HG03097 (cell line): ENCODE data around the gene DCAF8.

Experiments
- ATAC-seq: cut with Tn5 transposase; IDR thresholded peaks from one replicate; pipeline ENCODE4 v1.9.1; 2021; ENCODE audit not compliant: unreplicated experiment, low FRiP score

Gene DCAF8

DNA sequence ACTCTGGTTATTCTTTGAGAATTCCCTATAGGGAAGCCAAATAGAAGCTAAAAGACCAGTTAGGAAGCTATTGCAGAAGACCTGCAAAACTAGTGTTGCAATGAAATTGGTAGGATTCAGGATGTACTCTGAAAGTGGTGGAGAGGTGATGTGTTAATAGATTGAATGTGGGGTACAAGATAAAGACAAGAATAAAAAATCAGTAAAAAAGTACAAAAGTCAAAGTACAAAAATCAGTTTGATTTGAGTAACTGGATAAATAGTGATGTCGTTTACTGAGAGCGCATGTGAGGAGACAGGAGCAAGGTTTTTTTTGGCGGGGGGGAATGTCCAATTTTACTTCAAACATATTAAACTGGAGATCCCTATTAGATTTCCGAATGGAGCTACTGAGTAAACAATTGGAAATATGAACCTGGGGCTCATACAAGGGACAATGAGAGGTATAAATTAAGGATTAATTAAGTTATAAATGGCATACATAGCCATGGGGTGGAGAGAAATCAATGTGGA, 2.5 kb upstream of the DCAF8 start:
- ATAC-seq = no peak

DNA sequence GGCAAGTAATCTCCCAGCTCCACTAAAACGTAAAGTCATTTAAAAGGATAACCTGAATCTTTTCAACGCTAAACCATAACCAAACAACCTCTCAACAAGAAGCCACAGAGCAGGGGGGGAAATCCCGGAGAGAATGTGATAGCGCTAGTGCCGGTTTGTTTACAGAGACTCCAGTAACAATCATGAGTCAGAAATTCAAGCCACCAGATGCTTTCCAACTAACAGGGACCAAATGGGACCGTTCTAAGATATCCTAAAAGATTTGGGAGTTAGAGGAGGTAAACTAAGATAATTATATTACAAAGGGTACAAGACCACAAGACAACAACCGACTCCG, 825 bp downstream of the DCAF8 start:
- no peak for ATAC-seq

DNA sequence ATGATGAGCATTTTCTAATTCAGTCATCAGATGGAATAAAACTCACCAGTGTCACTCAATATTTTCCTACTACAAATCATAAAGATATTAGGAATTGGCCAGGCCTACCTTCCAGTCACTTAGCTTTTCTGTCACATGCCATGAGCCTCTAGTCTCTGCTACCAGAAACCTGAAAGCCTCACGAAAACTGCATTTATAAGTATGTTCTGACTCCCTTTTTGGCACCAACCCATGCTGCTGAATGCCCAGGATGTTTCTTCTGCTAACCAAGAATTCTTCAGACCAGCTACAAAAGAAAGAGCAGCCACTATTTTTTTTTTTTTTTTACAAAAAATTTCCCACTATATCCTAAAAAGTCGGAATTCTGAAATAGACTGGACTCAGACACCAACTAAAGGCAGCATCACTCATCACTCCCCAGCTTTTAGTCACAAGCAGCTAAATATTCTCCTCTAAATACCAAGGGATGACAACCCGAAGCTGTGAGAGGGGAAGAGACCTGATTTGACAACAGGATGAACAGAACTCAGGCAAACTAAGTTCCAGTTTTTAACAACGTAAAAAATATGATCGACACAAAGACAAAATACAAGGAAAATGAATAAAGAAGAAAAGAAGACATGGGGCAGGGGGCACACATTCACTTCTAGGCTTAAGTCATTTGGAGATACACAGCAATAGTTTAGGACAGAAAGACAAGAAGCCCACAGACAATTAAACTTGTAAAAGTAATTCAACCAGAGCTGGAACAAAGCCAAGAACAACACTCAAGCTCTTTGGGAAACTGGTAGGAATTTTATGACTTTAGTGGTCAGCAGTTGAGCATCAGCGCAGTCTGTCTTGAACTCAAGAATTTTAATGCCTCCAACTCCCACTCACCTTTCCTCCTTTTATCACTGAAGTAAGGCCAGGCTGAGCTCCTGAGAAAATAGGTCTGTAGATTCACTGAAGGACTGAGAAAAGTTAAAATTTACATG, 1.7 kb downstream of the DCAF8 start:
- no peak for ATAC-seq

DNA sequence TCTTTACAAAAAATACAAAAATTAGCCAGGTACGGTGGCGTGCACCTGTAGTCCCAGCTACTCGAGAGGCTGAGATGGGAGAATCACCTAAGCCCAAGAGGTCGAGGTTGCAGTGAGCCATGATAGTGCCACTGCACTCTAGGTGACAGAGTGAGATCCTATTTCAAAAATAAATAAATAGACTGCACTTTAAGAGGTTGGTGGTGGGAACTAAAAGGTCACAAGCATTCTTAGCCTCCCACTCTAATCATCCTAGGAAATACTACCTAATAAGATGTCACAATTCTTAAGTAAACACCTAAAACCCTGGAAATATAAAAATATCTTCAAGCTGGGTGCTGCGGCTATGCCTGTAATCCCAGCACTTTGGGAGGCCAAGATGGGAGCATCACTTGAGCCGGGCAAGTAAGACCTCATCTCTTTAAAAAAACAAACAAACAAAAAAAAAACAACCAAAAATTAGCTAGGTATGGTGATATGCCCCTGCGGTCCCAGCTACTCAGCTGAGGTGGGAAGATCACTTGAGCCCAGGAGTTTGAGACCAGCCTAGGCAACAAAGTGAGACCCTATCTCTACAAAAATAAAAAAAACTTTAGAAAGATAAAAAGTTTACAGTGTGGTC, 4.1 kb downstream of the DCAF8 start:
- no peak for ATAC-seq

DNA sequence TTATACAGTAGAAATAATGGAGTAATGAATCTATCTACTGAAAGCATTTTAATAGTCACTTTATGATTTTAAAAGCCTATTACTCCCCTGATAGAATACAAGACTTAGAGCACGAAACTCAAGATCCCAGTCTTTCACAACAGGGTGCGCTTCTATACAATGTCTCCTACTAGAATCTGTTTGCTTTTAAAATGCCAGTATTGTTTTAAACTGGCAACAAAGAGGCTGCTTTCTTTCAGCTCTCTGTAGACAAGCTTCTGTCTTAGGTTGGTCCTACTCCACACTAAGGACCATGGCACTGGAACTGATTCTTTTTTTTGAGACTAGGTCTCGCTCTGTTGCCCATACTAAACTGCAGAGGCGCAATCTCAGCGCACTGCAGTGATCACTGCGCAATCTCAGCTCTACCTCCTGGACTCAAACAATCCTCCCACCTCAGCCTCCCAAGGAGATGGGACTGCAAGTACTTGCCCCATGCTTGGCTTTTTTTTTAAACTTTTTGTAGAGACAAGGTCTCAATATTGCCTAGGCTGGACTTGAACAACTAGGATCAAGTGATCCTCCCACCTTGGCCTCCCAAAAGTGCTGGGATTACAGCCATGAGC, 4.8 kb downstream of the DCAF8 start:
- ATAC-seq = no peak

DNA sequence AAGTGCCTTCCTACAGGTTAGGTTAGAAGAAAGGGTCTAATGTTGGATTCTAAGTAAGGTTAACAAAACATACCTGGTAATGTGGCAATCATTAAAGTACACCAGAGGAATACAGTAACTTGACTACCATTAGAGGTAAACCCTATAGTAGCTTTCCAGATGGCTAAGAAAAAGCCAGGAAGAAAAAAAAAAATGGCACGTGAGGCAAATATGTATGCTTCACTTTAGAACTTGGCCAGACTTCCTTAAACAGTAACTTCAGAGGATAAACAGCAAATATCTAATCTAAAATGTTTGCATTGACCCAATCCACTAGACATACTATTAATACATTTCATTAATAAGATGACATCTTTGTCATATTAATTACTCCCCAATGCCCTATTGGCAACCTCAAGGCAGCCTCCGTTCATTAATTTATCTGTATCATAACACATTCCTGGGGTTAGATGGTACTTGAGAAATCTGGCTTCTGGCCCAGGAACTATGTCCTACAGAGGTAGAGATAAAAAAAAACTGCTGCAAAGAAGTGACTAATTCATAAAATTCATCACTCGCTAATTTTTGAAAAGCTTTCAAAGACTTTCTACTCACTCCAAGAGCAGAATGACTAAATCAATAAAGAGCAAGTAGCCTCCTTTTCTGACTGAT, 5.8 kb downstream of the DCAF8 start:
- no peak for ATAC-seq

DNA sequence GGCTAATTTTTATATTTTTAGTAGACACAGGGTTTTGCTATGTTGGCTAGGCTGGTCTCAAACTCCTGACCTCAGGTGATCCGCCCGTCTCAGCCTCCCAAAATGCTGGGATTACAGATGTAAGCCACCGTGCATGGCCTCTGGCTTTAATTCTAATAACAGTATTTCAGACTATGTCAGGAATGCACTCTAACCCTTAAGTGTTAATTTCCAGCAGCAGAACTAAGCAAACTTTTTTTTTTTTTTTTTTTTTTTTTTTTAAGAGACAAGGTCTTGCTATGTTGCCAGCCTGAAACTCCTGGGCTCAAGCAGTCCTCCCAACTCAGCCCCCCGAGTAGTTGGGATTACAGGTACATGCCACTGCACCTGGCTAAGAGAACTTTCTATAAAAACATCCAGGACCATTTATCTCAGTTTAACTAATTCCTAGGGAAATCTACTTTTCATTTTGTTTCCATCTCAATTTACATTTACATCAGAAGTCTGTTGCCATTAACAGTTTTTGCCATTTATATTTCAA, 6.5 kb downstream of the DCAF8 start:
- ATAC-seq = no peak

DNA sequence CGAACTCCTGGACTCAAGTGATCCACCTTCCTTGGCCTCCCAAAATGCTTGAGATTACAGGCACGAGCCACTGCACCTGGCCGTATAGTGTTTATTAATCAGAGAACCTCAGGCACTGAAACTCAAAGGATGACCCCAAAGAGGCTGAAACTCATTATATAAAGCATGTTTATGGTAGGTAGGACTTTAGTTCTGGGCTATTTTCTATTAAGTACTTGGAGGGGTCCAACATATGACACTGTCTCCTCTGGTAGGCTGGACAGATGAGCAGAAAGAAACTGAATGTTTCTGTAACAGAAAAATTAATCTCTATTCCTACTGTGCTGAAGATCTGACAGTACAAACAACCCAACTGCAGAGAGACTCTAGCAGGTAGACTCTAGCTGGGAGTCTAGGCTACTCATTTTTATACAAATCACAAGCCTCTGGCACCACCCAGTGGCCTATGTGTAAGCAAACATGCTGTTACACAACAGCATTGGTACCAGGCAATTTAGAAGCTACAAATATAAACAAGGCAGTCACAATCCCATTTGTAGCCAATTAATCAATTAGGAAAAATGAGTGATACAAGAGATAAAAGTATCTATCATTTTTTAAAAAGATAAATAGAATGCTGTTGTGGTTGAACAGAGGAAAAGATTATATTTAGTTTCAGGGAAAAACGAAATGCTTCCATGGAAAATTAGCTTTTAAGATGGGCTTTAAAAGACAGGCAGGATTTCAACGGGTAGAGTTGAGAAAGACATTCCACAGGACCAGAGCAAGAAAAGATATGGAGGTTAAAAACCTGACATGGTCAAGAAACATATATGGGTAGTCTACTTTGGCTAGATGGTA, 10.4 kb downstream of the DCAF8 start:
- no peak for ATAC-seq

DNA sequence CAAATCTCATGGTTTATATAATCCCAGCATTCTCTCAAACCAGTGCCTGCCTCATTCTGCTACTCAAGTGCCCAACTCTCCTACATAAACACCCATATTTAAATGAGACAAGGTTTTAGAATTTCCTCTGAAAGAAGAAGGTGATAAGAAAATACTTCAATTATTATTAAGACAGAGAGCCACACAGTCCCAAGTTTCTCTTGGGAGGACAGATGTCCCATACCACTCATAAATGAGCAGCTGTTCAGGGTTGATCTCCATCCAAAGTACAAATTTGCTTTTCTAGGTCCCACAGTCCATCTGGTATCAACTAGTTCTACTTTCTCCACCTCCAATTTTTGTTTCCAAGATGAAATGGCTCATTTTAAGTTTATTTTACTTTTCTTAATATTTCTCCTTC, 11.3 kb downstream of the DCAF8 start:
- no peak for ATAC-seq

DNA sequence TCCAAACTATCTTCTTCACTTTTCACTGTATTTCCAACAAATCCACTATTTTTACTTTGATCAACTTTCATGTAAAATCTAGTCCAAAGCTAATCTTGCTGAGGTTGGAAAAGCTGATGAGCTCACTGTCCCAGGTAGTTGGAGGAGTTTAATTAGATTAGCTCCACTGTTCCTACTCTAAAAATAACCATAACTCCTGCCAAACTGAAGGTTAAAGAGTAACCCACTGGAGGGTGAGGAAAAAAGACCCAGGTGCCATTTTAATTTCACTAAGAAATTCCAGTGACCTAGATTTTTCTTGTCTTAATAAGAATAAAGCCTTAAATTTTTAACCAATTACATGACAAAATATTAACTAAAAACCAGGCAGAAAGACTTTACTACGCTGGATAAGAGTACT, 15.3 kb downstream of the DCAF8 start:
- no peak for ATAC-seq

DNA sequence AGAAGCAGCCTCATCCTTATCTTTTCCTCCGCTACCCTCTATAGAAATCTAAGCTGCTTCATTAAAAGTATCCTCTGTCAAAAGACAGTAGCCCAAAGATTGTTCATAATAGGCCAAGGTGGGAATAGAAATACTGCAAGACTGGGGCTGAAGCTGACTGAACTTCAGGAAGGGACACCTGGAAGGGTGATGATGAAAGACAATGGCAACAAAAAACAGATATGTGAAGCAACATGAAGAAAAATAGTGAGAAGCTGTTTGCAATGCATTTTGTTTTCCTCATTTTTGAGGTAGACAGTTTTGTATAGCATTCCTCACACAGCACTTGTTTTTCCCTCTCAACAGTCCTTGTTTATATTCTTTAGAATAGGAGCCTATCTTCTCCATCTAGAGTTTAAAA, 16.9 kb downstream of the DCAF8 start:
- no peak for ATAC-seq

DNA sequence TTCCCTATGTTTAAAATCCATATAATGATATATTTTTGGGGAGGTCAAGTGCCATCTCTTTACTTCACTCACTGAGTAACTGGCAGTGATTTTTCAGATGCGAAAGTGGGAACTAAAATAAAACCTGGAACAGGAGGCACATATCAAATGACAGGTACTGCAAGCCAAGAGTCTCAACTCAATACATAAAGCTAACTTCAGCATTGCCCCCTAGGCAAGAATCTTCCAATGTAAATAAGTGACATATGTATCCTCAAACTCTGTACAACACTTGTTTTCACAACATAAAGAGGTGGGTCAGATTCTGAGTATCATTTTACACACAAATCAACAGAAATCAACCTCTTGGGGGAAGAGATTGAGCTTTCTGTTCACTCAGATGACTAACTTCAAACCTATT, 18.1 kb downstream of the DCAF8 start:
- ATAC-seq = no peak

DNA sequence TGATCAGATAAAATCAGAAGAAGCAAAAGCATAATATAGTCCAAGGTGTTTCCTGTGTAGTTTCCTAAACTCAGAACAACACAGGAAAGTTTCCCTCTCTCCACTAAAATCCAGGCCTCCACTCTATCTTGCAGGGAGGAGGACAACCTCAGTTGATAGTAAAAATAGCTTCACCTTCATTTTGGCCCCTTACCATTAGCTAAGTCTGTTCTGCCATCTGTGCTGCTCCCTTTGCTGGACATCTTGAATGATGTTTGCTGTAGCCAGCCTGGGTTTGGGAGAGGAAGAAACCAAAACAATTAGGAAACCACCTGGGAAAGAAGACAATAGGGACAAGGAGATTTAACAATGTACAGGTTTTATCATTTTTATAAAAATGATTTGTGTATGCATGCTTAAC, 18.6 kb downstream of the DCAF8 start:
- no peak for ATAC-seq

DNA sequence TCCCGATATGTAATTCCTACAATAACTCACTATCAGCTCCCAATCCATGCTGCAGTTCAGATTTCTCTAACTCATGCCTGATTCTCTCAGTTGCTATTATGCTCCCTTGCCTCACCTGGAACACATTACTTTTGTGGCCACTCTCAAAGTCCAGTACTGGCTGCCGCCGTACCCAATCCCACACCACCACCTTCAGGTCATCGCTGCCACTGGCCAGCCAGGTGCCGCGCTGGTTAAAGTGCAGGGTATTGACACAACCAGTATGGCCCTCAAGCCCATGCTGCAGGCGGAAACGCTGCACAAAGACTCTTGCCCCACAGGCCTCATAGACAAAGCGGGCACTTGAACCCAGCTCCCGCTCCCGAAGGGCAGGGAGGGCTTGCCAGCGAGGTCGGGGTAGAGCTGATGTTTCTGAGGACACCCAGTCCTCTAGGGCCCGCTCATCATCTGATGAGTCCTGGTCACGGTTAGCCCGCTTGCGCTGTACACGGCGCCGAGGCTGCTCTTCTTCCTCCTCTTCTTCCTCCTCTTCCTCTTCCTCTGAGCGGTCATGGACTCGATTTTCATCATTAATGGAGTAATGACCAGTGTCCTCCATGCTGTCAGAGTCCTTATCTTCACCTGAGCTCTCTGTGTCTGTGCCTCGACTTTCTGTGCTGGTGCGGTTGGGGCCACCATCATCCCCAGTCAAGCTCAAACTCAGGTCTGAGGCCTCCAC, 22.6 kb downstream of the DCAF8 start:
- ATAC-seq = no peak

DNA sequence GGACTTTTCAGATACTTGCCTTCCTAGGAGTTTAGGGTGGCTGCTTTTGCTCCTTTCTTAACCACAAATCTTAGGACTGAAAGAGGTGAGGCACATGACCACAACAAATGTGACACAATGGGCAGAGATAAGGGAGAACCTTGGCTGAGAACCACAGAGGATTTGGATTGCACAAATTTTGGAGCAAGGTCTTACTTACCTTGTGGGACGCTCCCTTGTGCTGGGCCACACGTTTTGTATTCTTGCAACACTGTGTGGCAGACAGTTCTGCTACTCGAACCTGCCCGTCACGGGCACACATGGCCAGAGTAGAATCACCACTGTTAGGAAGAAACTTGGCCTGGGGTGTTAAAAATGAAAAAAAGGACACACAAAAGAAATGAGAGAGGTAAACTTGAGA, 23.9 kb downstream of the DCAF8 start:
- no peak for ATAC-seq

DNA sequence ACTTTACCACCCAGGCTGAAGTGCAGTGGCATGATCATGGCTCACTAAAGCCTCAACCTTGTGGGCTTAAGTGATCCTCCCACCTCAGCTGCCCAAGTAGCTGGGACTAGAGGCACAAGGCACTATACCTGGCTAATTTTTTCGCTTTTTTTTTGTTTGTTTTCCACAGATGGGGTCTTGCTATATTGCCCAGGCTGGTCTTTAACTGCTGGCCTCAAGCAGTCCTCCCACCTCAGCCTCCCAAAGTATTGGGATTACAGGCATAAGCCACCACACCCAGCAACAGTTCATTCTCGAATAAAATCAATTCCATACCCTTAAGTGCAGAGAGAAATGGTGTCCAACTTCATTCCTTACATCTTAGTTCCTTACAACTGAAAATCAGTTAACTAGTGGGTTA, 24.8 kb downstream of the DCAF8 start:
- no peak for ATAC-seq

DNA sequence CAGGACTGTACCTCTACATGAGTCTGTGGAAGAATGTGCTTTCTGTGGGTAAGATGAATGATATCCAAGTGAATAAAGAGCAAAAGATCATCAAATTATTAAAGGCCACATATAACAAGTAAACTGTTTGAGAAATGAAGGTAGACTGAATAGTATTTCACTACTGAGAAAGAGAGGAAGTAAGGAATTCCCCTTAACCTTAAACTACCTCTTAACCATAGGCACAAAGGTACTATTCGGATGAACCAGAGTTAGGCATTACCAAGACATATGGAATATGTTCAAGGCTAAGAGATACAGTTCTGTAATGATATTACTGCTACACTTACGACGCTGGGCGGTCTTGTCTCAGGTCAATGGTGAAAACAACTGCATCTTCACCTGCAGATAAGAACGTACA, 25.5 kb downstream of the DCAF8 start:
- ATAC-seq = no peak

DNA sequence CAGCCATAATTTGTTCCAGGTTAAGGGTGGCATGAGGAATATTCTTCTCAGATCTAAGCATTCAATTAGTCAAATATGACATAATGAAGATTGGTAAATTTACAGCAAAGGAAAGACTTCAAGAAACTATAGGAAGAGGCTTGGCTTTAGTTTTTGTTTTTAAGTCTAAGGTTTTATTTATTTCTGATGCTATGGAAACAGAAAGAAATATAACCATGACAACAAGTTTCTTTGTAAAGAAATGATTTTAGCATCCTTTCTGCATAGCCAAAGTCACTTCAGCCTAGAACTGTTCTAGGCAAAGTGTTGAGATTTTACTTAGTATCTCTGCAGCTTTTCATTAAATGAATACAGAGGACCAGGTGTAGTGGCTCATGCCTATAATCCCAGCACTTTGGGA, 29.4 kb downstream of the DCAF8 start:
- no peak for ATAC-seq

DNA sequence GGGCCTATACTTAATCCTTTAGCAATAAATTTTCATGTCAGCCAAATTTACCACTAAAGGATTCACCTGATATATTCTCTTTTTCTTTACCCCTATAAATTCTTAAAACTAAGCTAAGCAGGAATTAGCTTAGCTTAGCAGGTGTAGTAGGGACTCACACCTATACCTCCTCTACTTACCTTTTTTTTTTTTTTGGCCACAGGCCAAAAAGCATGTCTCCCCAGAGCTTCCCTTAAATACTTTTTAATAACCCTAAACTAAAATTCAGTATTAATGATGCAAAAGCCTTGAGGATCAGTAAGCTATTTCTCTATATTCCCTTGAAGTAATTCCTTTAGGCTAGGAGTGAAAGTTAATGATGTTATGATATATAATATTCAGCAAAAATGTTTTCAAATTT, 33.9 kb downstream of the DCAF8 start:
- no peak for ATAC-seq
